RWPE1 (cell line): ENCODE results near the gene MTX1.
"Not testable (repeated sequence)": the region's sequence is repeated elsewhere in the genome, so short reads cannot be mapped to it uniquely, and the experiment has no call there.

Experiments used
- CTCF ChIA-PET: fragments of 350-600 bp; sonication (Branson Sonifier 250); formaldehyde crosslinking; extraction: SDS; loops from one replicate; lab custom pipeline; 2021; lab: Yijun Ruan, JAX
- POLR2A ChIA-PET: fragments of 400-600 bp; formaldehyde crosslinking; extraction: SDS; loops from one replicate; lab custom pipeline; 2020; ENCODE audit warnings: antibody characterized with exemption; ENCODE audit not compliant: low non-redundant PET; lab: Yijun Ruan, JAX
- DNase-seq: peaks from one replicate; pipeline ENCODE4 v3.0.0; 2012; ENCODE audit warnings: low spot score
- H3K27ac ChIP-seq: fragments of 450-650 bp; 2 replicates; pipeline ENCODE4 v1.5.1; 2017
- TF ChIP-seq, protein P1 (sequence below): fragments of 450-650 bp; conservative IDR thresholded peaks from 2 replicates; pipeline ENCODE4 v1.5.1; 2017; ENCODE audit warnings: low read depth, mild to moderate bottlenecking

MTX1 gene

DNA sequence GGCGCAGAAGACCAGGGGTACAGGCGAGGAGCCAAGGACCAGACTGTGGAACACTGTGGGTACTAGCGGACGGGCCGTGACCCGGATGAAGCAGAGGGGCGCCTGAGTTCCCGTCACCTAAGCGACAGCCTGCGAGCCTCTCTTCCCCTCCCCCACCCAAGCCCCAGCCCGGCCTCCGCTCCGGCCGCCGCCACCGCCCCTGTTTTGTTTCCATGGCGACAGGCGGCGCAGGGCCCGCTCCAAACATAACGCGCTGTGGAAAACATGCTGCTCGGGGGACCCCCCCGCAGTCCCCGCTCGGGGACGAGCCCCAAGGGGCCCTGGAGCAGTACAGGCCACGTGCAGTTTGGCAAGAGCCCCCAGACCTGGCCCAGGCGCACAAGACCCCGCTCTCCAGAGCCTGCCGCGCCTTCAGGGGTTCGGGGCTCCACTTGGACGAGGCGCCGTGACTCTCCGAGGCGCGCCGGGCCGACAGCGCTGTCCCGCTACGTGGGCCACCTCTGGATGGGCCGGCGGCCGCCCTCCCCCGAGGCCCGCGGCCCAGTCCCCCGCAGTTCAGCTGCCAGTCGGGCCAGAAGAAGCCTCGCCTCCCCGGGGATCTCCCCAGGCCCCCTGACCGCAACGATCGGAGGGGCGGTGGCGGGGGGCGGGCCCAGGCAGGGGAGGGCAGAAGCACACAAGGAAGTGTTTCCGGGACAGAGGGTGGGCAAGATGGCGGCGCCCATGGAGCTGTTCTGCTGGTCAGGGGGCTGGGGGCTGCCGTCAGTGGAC lies at the start of gene MTX1:
MTX1 (plus strand) TSS at position 155 of the 771 bp plus-strand sequence; CDS start at position 265, 110 bp downstream.
- H3K27ac ChIP-seq: peak within 1 kb of the TSS; percentile 94
- TF ChIP-seq, protein P1, sequence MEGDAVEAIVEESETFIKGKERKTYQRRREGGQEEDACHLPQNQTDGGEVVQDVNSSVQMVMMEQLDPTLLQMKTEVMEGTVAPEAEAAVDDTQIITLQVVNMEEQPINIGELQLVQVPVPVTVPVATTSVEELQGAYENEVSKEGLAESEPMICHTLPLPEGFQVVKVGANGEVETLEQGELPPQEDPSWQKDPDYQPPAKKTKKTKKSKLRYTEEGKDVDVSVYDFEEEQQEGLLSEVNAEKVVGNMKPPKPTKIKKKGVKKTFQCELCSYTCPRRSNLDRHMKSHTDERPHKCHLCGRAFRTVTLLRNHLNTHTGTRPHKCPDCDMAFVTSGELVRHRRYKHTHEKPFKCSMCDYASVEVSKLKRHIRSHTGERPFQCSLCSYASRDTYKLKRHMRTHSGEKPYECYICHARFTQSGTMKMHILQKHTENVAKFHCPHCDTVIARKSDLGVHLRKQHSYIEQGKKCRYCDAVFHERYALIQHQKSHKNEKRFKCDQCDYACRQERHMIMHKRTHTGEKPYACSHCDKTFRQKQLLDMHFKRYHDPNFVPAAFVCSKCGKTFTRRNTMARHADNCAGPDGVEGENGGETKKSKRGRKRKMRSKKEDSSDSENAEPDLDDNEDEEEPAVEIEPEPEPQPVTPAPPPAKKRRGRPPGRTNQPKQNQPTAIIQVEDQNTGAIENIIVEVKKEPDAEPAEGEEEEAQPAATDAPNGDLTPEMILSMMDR: no peak
- CTCF ChIA-PET: interaction anchor here (0.6 to 2.3 kb wide), 2 partner anchors 15 to 252 kb away, joined by 4 to 14 read pairs; no protein-coding TSS in a partner anchor
- POLR2A ChIA-PET: interaction anchor here (1.2 kb wide), 1 partner anchor 14 kb away, joined by 3 read pairs; no protein-coding TSS in a partner anchor
- DNase-seq: peak; percentile 75

GRCh38 chr1:155158991-155159390 lies 49.5 kb upstream of the MTX1 start:
- CTCF ChIA-PET: no interaction called here
- POLR2A ChIA-PET: no interaction called here
- no peak for DNase-seq
- TF ChIP-seq, protein P1: no peak
- H3K27ac ChIP-seq: no peak overlapping the region

DNA sequence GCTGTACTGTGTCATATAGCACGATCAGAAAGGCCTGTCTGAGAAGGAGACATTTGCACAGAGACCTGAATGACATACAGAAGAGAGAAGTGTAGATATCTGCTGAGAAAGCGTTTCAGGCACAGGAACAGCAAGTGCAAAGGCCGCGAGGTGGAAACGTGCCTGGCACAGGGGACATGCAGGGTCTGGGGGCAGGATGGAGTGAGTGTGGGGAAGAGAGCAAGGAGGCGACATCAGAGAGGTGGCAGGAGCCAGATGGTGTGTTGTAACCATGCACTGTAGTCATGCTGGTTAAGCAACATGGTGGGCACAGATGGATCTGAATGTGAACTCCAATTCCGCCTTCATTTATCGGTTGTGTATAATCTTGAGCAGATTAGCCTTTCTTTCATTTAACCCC lies 48.4 kb upstream of the MTX1 start:
- POLR2A ChIA-PET: no interaction called here
- H3K27ac ChIP-seq: no peak overlapping the region
- CTCF ChIA-PET: interaction anchor here (0.6 kb wide), 1 partner anchor 33 kb away, joined by 5 read pairs; no protein-coding TSS in a partner anchor
- DNase-seq: no peak
- TF ChIP-seq, protein P1: no peak

DNA sequence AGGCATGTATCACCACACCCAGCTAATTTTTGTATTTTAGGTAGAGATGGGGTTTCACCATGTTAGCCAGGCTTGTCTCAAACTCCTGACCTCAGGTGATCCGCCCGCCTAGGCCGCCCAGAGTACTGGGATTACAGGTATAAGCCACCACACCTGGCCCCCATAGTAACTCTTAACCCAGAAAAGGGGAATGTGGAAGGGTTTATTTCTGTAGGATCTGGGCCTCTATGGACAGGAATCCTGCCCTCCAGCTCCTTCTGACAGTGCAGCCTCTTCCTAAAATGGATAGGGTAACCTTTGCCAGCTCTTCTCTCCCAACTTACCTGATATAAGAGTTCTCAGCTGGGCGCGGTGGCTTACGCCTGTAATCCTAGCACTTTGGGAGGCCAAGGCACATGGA lies 45.9 kb upstream of the MTX1 start:
- CTCF ChIA-PET: interaction anchor here (1.1 kb wide), 1 partner anchor 10 kb away, joined by 4 read pairs; the partner anchor contains the start of gene KRTCAP2
- DNase-seq, POLR2A ChIA-PET, H3K27ac ChIP-seq: not testable (repeated sequence)

DNA sequence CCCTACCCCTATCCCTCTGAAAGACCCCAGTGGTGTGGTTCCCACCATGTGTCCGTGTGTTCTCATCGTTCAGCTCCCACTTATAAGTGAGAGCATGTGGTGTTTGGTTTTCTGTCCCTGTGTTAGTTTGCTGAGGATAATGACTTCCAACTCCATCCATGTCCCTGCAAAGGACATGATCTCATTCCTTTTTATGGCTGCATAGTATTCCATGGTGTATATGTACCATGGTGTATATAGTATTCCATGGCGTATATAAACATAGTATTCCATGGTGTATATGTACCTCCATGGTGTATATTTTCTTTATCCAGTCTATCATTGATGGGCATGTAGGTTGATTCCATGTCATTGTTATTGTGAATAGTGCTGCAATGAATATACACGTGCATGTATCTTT lies 44.7 kb upstream of the MTX1 start:
- CTCF ChIA-PET, DNase-seq, POLR2A ChIA-PET, H3K27ac ChIP-seq: not testable (repeated sequence)

- CTCF ChIA-PET, DNase-seq, POLR2A ChIA-PET, H3K27ac ChIP-seq: not testable (repeated sequence)
Observed at GRCh38 chr1:155164625-155165024, 43.9 kb upstream of the MTX1 start.

- TF ChIP-seq, protein P1: no peak
- DNase-seq: no peak
- POLR2A ChIA-PET: interaction anchor here (0.6 kb wide), 1 partner anchor 55 kb away, joined by 6 read pairs; no protein-coding TSS in a partner anchor
- H3K27ac ChIP-seq: no peak overlapping the region
- CTCF ChIA-PET: interaction anchor here (0.7 to 2.9 kb wide), 6 partner anchors 31 to 105 kb away, joined by 3 to 29 read pairs (median 6); no protein-coding TSS in a partner anchor
Observed at GRCh38 chr1:155166051-155166470, 42.4 kb upstream of the MTX1 start.
